ENCODE measurements around the gene CCDC93. TPM values are rescaled to one million over a fixed set of nuclear protein-coding genes. Genes with fewer than 3 reads are reported as not detected.

The CCDC93 gene, protein sequence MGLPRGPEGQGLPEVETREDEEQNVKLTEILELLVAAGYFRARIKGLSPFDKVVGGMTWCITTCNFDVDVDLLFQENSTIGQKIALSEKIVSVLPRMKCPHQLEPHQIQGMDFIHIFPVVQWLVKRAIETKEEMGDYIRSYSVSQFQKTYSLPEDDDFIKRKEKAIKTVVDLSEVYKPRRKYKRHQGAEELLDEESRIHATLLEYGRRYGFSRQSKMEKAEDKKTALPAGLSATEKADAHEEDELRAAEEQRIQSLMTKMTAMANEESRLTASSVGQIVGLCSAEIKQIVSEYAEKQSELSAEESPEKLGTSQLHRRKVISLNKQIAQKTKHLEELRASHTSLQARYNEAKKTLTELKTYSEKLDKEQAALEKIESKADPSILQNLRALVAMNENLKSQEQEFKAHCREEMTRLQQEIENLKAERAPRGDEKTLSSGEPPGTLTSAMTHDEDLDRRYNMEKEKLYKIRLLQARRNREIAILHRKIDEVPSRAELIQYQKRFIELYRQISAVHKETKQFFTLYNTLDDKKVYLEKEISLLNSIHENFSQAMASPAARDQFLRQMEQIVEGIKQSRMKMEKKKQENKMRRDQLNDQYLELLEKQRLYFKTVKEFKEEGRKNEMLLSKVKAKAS
- 10.5 and 15.3 TPM in 2 replicates for total RNA-seq (2014; rRNA removed; shearing (Covaris generic))

DNA sequence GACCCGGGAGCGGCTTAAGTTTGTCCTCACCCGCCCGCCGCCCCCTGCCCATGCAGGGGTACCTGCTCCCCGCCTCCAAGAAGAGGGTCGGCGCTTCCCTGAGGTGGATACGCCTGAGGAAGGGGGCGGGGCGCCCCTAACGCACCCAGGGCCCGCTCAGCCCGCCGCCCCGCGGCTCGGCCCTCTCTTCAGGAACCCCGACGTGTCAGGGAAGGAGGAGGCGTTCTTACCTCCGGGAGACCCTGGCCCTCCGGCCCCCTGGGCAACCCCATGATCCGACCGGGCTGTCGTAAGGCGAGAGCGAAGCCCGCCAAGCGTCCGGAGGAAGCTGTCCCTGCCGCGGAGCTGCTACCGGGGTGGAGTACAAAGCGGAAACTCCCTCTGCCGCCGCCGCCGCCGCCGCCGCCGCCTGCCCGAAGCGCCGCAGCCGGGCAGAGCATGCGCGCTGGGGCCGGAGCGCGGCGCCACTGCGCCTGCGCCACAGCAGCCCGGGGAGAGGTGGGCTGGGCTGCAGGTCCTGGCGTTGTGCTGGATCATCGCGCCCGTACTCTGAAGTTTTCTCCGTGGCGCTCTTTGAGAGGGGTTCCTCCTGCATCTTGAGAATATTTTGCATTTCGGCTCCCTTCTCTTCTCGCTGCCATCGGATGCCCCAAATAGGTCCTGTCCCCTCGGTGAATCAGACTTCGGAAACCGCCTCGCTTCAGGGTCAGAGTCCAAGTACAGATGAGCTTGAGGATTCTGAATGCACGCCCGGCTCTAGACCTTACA lies at the start of gene CCDC93:
Gene CCDC93, minus strand, starts transcription at position 347 of the 768 bp plus-strand sequence. Its CDS starts 75 bp downstream, at position 272.
- DNase-seq (ENCODE audit: low read depth): peak; percentile 81

DNA sequence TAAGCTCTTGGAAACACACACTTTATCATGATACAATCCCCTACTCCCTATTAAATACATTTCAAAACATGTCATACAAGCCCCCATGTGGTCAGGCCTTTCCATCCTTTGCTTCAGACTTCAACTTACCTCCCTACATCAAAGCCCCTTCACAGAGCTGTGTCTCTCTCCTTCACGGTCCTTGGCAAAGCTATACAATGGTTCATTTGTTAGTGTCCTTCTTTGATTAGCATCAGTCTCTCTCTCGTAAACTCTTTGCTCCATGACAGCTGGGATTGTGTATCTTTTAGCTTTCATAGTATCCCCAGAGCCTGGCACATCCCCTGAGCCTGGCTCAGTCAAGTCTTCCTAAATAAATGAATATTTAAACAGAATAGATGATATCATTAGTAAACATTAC lies 48.8 kb upstream of the CCDC93 start:
- DNase-seq (ENCODE audit: low read depth): no peak

DNA sequence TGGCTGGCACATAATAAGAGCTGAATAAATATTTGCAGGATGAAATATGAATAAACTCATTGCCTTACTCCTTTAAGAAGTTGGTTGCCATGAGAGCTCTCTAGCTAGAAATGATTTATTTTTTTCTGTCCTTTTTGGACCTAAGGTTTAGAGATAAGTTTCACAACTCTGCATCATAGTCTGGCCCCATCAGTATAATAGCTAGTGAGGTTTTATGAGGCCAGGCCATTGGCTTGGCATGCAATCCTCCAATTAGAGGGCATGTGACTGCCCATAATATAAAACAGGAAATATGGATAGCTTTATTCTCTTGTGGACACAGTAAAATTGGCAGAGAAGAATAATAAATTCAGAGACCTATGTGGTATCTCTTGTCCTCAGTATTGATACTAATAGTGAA lies 48.2 kb upstream of the CCDC93 start:
- no peak for DNase-seq (ENCODE audit: low read depth)

DNA sequence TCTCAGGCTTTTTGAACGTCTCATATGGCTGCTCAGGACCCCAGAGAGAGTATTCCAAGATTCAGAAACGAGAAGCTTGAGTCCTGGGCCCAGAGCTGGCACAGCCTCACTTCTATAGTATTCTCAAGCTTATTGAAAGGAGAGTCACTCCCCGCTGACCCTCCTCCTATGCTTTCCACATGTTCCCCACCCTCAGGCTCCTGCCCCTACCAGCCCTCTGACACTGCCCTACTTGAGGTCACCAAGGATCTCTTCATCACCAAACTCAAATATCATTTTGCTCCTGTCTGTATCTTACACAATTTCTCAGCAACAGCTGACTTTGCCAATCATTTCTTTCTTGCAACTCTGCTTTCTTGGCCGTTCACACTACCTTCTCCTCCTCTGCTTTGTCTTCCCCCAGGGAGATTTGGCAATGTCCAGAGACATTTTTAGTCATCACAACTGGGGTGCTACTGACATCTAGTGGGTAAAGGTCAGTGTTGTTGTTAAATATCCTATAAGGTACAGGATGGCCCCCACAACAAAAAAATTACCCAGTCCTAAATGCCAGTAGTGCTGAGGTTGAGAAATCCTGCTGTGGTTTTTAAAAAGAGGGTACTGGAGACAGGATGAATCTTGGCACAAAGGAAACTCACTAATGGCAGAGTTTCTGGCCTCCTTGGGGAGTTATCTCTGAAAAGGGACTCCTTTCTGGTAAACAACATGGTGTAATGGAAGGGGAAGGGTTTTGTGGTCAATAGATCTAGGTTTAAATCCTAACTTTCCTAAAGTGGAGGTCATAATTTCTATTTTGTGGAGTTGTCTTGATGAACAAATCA lies 47.5 kb upstream of the CCDC93 start:
- peak; percentile 65 for DNase-seq (ENCODE audit: low read depth)

DNA sequence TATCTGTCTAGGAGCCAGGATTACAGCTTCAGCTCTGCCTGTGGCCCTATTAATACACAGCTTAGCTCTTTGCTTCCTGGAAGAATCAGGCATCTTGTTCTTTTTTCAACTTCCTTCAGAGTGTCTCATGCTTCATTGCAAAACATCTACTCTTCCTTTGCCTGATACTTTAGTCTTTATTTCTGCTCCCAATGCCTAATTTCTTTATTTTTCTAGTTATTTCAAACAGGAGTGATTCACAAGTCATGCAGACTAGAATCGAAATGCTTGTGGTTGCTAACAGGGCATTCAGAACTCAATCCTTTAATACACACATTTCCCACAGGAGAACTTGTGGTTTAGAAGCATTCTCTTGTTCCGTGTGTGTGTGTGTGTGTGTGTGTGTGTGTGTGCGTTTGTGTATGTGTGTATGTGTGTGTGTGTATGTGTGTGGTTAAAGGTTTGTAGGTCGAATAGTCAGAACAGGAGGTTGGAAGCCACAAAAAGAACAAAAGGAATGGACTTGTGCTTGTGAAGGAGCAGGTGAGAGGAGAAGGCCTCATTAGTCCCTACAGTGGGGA lies 46.1 kb upstream of the CCDC93 start:
- DNase-seq (ENCODE audit: low read depth): peak; percentile 76

DNA sequence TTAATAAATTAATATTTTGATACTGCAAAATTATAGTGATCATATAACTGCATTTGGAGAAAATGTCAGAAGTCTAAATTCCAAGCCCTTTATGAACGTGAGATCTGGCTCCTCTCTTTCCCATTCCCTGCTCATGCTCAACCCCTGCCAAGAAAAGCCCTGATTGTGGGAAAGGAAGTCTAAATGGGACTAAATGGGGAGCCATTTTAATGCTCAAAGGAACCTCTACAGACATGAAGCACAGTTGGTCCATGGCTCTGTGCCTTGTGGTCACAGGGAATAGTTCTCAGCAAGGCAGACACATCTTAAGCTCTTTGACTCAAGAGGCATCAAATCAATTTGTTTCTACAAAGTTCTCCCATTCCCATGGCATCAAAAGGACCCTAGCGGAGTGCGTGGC lies 45.1 kb upstream of the CCDC93 start:
- DNase-seq (ENCODE audit: low read depth): peak; percentile 7

DNA sequence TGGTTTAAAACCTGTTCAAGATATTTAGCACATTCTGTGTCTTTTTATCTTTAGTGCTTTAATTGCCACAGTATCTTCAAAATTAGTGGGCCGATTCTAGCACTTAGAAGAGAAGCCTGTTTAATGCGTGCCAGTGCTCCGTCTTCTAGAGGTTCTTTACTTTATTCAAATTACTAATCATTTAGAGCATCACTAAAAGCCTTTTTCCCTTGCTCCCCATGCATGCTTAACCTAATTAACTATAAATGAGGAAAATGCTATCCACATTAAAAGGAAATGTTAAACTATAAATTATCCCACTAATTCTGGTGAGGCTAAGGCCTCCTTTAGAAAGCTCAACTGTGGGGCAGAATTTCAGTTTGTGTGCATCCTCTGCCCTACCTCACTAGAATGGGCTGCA lies 42.9 kb upstream of the CCDC93 start:
- no peak for DNase-seq (ENCODE audit: low read depth)

DNA sequence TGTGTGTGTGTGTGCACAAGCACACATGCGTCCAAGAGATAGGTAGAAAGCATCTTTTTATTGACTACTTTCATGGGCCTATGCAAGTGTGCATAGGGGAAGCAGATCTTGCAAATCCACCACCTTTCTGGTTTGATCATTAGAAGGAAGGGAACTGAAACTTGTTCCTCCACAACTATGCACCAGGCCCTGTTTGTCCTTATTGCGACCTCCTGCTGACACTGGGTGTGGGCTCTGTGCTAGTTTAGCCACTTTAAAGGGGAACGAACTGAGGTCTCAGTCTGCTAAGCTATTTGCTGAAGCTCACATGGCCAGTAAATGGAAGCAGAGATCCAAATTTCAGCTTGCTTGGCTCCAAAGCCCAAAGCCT lies 42.3 kb upstream of the CCDC93 start:
- DNase-seq (ENCODE audit: low read depth): no peak

DNA sequence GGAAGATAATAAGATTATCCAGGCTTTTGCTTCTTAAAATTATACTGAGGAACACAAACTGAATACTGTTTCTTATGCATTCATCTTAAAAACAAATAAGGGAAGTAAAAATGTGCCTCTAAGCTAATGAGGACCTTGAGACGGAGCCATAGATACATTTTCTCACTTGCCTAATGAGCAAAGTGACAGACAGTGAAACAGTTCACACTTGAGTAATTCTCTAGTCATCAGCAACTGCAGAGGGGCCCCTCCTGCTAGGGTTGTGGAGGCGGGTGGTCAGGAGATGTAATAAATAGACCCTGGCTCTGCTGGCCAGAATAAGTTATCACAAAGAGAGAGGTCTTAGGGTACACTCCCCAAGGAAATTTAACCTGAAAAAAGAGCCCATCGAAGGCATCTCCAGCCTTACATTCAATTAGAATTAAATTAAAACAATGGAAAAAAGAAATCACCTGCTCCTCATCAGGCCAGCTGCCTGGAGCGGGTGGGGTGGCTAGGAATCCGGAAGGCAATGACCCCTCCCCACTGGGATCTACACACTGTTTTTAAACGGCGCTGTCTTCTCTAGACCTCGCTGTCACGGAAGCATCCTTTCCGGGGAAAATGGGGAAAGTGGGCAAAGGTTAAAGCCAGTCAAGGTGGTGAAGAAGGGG lies 41.8 kb upstream of the CCDC93 start:
- DNase-seq (ENCODE audit: low read depth): no peak

DNA sequence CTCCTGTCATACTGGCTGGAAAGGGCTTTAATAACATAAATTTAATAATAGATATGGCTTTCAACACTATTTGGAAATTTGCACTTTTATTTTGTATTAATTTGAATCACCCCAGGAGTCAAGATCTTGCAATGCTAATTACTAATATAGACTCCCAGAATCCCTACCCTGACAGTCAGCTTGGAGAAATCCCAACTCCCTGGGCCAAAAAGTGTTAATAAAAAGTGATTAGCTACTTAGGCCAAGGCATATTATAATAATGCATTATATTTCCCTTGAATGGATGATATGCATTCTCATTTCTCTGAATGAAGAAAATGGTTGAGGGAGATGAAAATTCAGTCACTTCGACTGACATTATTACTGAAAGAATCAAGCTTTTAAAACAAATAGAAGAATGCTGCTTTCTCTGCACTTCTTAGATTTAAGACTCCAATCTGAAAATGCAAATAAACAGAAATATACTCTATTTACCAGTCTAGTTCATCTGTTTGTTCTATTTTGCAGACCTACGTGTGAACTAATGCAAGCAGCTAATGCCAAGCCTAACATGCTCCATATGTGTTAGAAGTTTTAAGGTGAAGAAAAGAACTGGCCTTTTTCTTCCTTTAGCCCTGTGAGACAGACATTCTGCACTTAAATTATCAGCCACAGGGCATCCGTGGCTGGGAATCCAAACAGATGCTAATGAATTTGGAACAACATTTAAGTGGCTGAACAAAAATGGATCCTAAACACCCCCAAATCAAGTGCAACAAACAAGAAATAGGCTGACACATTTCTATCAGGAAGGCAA lies 40.5 kb upstream of the CCDC93 start:
- no peak for DNase-seq (ENCODE audit: low read depth)

DNA sequence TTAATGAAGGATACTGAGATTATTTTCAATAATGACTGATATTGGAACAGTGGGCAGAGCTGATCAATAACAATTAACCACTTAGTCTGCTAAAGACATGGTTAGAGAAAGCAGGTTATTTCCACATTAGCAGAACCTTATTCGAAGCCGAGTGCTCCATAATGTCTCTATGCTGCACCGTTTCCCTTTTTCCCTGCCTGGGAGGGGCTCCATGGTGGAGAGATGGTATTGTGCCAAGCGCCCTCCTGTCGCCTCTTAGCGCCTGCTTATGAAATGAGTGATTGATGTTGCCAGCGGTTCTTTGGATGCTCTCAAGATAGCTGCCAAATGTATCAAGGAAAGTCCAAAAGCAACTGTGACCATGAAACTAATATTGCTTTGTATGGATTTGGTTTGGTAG lies 39.8 kb upstream of the CCDC93 start:
- no peak for DNase-seq (ENCODE audit: low read depth)

DNA sequence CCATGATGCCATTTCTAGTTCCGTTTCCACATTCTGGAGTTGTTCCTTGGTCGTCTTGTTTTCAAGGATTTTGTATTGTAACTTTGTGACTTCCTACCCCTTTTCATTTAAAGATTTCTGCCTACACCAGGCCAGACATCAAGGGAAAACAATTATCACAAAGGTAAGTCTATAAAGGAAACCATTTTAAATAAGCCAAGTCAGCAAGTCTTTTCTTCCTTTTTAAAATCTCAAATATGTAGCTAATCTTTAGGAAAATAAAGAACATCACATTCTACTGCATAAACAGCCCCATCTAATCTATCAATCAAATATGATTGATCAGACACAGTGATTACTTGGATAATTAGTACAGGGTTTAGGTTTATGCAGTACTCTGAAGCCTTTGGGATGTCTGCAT lies 38.6 kb upstream of the CCDC93 start:
- no peak for DNase-seq (ENCODE audit: low read depth)

DNA sequence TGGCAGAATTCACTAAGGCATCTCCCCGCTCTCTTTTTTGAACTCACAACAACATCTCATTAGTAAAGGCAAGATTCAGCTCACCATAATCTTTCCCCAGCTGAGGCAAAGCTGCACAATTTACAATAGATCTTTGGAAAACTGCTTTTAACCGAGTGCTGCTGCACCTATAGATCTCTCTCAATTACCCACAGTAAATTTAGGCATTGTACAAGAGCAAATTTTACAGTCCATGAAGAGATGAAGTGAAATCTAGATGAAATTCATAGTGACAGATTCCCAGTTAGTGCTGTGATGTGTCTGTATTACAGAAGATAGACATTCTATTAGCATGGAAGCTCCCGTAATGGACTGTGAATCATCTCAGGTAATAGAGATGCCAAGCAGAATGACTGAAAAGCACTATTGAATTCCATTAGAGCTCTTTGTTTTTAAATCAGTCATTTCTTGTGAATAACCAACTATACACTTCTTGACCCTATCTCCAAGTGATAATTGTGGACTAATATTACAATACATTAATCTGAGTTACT lies 38.0 kb upstream of the CCDC93 start:
- no peak for DNase-seq (ENCODE audit: low read depth)

DNA sequence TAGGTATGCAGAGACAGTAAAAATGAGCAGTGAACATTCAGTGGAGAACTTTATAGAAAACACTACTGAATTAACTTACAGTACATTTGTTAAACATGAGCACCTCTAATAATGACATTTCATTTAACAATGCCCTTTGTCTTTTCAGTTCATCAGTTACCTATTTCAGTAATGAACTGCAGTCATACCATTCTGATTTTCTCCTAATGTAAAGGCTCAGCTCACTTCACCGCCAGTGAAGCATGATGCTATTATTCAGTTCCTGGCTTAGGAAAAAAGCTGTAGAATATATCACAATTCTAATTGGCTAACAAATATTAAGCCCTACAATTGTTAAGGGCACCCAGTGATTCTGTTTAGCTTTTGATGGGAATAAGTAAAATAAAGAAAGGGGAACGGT lies 37.1 kb upstream of the CCDC93 start:
- no peak for DNase-seq (ENCODE audit: low read depth)

DNA sequence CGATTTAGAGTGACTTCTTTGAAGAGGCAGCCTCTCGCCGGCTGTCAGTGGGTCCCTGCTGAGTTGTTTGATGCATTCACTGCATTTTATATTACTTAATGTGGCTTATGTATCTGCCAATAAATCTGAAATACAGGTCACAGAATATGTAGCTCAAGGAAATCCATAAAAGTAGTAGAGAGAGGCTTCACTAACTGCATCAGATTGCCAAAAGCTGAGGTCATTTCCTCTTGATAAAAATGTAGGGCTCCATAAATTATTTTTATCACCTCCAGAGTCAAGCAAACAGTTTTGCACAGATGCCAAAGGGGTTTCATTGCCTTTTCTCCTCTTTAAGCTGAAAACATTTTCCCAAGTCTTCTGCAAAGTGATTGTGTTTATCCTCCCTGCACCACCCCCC lies 36.5 kb upstream of the CCDC93 start:
- DNase-seq (ENCODE audit: low read depth): no peak

DNA sequence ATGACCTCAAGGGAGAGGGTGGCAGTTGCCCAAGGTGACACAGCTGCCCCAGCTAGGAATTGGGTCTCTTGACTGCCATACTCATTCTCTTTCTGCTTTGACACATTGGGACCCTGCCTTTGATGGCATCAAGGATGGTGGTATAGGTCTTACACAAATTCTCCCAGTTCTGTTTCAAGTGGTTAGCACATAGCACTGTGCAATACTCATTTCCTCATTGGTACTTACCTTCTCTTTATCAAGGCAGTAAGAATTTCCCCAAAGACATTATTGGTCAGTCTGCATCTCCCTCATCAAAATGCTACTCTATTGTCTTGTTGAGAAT lies 35.9 kb upstream of the CCDC93 start:
- DNase-seq (ENCODE audit: low read depth): no peak

DNA sequence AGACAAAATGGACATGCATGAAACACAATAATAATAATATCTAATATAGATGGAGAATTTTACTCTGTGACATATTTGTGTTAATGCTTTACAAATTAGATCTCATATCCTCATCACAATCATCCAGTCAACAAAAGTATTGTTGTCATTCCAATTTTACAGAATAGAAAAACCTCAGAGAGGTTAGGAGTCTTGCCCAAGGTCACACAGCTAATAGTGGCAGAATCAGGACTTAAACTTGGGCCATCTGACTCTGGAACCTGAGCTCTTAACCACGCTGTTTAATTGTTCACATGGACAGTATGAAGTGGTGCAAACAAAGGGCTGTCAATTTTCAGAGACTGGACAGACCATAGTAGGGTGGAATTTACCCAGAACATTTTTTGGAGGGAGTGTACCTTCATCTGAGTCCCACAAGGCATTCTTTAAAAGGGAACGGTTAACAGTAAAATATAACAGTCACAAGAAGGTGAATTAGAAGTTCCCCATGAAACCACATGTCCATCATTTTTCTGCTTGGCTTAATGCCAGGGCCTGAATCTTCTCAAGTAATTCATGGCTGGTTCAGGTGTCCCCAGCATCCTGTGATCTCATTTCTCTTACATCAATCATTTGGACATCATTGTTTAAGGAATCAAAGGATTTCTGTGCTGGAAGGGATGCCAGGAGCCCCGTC lies 35.4 kb upstream of the CCDC93 start:
- no peak for DNase-seq (ENCODE audit: low read depth)

DNA sequence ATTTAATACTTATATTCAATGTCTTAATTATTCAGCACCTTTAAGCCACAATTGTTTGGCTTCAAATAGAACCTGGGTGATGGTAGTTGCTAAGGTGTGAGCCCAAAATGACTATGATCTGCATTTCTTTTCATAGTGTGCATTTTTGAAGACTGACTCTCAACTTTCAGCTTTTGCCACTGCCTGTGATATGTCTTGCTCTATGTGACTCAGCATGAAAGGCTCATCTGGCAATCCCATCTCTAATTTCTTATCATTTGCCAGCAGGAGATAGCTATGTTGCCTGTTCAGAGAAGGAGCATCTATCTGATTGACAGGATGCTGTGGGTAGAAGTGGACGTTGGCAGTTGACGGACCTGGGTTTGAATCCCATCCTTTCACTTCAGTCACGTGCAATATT lies 34.5 kb upstream of the CCDC93 start:
- peak; percentile 5 for DNase-seq (ENCODE audit: low read depth)

DNA sequence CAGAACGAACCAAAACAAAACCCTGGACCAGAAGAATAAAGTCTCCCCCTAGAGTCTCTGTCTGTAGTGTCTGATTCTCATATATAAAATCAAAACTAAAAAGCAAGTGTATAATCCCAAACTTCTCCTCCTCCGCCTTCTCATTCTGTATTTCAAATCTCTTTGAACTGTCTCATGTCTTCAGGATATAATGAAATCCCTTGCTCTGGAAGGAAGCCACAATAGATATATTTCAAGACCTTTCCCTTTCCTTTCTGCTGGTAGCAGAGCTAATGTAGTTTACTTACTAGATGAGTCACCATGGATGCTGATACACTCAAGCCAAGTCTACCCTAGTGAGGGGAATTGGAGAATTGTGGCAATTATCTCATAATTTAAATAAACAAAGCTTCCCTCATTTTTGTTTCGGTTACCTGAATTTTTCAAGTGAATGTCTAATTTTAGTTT lies 33.5 kb upstream of the CCDC93 start:
- peak; percentile 41 for DNase-seq (ENCODE audit: low read depth)
